Muscle layer of duodenum (tissue), 2 donors: ENCODE results near the gene CTDP1.

Experiments
- H3K27ac ChIP-seq: one replicate; pipeline ENCODE4 v1.7.0; 2013; ENCODE audit warnings: mild to moderate bottlenecking, low read length
- H3K27me3 ChIP-seq: one replicate; pipeline ENCODE4 v1.7.0; 2013; ENCODE audit warnings: low read depth, mild to moderate bottlenecking, control low read depth, low read length
- H3K36me3 ChIP-seq, 2 donors: one replicate each; pipeline ENCODE4 v1.7.0; 2013; ENCODE audit warnings: low read length in 2 of 2, control low read depth in 1 of 2, mild to moderate bottlenecking in 1 of 2; ENCODE audit not compliant: insufficient read depth in 2 of 2, control insufficient read depth in 1 of 2
- H3K4me1 ChIP-seq, 2 donors: one replicate each; pipeline ENCODE4 v1.7.0; 2013; ENCODE audit warnings: low read length in 2 of 2, mild to moderate bottlenecking in 2 of 2, control low read depth in 1 of 2, moderate library complexity in 1 of 2; ENCODE audit not compliant: insufficient read depth in 2 of 2, control insufficient read depth in 1 of 2
- H3K4me3 ChIP-seq, 2 donors: one replicate each; pipeline ENCODE4 v1.7.0; 2013; ENCODE audit warnings: low read length in 2 of 2, low read depth in 1 of 2, mild to moderate bottlenecking in 1 of 2
- H3K9me3 ChIP-seq, 2 donors: one replicate each; pipeline ENCODE4 v1.7.0; 2013; ENCODE audit warnings: low read length in 2 of 2, control low read depth in 1 of 2, mild to moderate bottlenecking in 1 of 2; ENCODE audit not compliant: control insufficient read depth in 1 of 2
- donor health status: healthy.

CTDP1 gene

DNA sequence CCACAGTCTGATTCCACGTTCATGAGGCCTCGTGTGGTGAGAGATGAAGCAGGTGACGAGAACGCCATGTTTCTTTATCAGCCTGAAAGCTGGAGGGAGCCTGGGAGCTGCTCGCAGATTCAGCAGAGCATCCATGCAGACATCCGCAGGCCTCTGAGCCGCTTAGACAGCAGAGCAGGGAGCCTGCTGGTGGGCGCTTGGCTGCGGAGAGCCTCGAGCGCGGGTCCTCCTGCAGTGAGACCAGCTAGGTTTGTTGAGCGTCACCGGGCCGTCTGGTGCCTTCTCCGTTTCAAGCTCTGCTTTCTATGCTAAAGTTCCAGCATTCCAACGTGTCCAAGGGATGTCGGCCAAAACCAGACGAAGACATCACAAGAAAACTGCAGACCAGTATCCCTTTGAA is 27.6 kb downstream of the CTDP1 start:
- Histone ChIP-seq H3K4me1 (no peaks in the 10 kb centered on the region), H3K27ac (no peak overlapping the region), H3K27me3 (no peaks in the 10 kb centered on the region), H3K36me3 (peaks cover 33 to 77% of the 10 kb centered on the region in 2 donors), H3K9me3 (no peaks in the 10 kb centered on the region), H3K4me3 (no peak overlapping the region)

DNA sequence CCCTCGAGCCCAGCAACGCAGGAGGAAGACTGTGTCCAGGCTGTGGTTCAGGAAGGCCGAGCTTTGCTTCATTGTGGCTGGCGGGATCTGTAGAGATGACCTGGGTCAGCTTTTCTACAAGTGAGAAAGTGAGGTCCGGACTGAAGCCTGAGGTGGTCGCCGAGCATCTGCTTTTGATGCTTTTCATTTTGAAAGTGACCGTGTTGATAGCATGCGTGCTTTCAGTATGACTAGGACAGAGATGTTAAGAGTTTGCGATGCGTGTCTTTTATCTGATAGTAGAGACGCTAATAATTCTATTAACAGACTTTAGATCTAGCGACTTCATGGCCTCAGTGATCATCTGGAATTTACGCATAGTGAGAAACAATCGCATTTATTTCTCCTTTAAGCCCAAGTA is 28.1 kb downstream of the CTDP1 start:
- Histone ChIP-seq H3K4me1 (no peaks in the 10 kb centered on the region), H3K4me3 (no peak overlapping the region), H3K27me3 (no peaks in the 10 kb centered on the region), H3K27ac (no peak overlapping the region), H3K9me3 (no peaks in the 10 kb centered on the region), H3K36me3 (peaks cover 33 to 82% of the 10 kb centered on the region in 2 donors)

DNA sequence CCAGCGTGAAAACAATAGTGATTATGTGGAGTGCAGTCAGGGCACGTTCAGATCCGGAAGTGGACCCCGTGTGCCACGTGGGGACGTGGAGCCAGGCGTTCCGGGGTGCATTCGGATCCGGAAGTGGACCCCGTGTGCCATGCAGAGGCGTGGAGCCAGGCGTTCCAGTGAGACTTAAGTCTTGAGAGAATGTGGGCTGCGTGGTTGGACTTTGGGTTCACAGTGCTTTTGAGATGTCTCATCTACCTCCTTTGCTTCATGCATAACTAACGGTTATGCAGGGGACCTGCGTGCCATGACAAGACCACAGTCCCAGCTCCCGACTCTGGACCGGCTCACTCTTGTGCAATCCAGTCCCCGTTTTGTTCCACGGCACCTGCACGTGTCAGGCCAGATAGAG is 28.8 kb downstream of the CTDP1 start:
- Histone ChIP-seq H3K4me3 (no peak overlapping the region), H3K9me3 (no peaks in the 10 kb centered on the region), H3K4me1 (no peaks in the 10 kb centered on the region), H3K27me3 (no peaks in the 10 kb centered on the region), H3K36me3 (peaks cover 30 to 86% of the 10 kb centered on the region in 2 donors), H3K27ac (no peak overlapping the region)

DNA sequence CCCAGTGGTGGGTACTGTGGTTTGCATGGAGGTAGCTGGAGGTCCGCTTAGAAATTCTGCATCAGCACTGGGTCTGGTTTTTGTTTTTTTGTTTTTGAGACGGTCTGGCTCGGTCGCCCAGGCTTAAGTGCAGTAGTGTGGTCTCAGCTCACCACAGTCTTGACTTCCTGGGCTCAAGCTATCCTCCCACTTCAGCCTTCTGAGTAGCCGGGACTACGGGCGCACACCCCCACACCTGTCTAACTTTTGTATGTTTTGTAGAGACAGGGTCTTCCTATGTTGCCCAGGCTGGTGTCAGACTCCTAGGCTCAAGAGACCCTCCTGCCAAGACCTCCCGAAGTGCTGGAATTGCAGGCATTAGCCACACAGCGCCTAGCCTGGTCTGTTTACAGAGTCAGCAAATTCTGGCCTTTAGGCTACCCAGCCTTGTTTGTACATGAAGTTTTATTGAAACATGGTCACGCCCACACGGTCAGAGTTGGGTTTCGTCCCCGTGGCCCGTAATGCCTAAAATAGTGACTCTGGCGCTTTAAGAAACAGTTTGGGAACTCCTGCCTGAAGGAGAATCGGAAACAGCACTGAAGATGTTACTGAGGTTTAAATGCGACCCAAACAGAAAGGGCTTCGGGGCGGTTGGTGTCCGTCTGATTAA is 32.7 kb downstream of the CTDP1 start:
- Histone ChIP-seq H3K27me3 (no peaks in the 10 kb centered on the region), H3K27ac (no peak overlapping the region), H3K36me3 (peaks cover 20 to 90% of the 10 kb centered on the region in 2 donors), H3K4me3 (no peak overlapping the region), H3K4me1 (no peaks in the 10 kb centered on the region), H3K9me3 (no peaks in the 10 kb centered on the region)

DNA sequence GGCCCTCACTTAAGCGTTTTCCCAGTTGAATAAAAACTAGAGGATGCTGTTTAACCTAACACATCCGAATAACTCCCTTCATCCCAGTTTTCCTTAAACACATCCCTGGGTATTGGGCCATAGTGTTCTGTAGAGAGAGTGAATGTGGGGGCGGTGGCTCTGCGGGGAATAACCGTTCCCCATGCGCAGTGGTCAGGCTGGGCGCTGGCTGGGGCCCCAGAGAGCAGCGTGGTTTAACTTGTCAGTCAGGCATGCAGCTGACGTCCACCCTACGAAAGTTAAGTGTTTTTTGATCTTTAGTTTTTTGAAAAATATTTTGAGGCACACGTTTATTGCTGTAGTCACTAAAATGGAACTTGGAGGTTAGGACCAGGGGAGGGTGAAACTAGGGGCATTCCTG is 33.7 kb downstream of the CTDP1 start:
- Histone ChIP-seq H3K9me3 (no peaks in the 10 kb centered on the region), H3K4me3 (no peak overlapping the region), H3K27ac (no peak overlapping the region), H3K27me3 (no peaks in the 10 kb centered on the region), H3K36me3 (peaks cover 10 to 91% of the 10 kb centered on the region in 2 donors), H3K4me1 (no peaks in the 10 kb centered on the region)

DNA sequence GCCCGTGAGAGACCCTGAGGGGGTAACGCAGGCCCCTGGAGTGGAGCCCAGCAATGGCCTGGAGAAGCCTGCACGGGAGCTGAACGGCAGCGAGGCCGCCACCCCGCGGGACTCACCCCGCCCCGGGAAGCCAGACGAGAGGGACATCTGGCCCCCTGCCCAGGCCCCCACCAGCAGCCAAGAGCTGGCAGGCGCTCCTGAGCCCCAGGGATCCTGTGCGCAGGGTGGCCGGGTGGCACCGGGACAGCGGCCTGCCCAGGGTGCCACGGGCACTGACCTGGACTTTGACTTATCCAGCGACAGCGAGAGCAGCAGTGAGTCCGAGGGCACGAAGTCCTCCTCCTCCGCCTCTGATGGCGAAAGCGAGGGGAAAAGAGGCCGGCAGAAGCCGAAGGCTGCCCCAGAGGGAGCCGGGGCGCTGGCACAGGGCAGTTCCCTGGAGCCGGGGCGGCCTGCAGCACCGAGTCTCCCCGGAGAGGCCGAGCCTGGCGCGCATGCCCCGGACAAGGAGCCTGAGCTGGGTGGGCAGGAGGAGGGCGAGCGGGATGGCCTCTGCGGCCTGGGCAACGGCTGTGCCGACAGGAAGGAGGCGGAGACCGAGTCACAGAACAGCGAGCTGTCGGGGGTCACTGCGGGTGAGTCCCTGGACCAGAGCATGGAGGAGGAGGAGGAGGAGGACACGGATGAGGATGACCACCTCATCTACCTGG is 35.1 kb downstream of the CTDP1 start:
- no peaks in the 10 kb centered on the region for H3K4me1 ChIP-seq
- peaks cover 12 to 95% of the 10 kb centered on the region in 2 donors for H3K36me3 ChIP-seq
- H3K4me3 ChIP-seq: no peak overlapping the region
- no peak overlapping the region for H3K27ac ChIP-seq
- H3K27me3 ChIP-seq: no peaks in the 10 kb centered on the region
- no peaks in the 10 kb centered on the region for H3K9me3 ChIP-seq

DNA sequence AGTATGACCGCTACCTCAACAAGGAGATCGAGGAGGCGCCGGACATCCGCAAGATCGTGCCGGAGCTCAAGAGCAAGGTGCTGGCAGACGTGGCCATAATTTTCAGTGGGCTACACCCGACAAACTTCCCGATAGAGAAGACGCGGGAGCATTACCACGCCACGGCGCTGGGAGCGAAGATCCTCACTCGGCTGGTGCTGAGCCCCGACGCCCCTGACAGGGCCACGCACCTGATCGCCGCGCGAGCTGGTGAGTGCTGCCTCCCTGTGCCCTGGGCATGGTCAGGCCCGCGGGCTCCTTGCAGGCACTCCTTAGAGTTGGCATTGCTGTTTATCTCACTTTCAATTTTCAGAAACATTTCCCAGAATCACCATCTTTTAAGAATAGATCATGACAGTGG is 35.7 kb downstream of the CTDP1 start:
- H3K36me3 ChIP-seq: peaks cover 6 to 95% of the 10 kb centered on the region in 2 donors

DNA sequence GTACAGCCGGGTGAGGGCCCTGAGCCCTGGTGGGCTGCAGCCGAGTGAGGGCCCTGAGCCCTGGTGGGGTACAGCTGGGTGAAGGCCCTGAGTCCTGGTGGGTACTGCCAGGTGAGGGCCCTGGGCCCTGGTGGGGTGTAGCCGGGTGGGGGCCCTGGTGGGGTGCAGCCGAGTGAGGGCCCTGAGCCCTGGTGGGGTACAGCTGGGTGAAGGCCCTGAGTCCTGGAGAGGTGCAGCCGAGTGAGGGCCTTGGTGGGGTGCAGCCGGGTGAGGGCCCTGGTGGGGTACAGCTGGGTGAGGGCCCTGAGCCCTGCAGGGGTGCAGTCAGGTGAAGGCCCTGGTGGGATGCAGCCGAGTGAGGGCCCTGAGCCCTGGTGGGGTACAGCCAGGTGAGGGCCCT is 37.5 kb downstream of the CTDP1 start:
- no peaks in the 10 kb centered on the region for H3K9me3 ChIP-seq
- no peak overlapping the region for H3K27ac ChIP-seq
- H3K27me3 ChIP-seq: no peaks in the 10 kb centered on the region
- H3K36me3 ChIP-seq: peaks cover 9 to 92% of the 10 kb centered on the region in 2 donors
- H3K4me1 ChIP-seq: no peaks in the 10 kb centered on the region
- no peak overlapping the region for H3K4me3 ChIP-seq

More for the DNA sequence above, 35.7 kb downstream of the CTDP1 start:
- H3K27ac ChIP-seq: no peak overlapping the region
- no peak overlapping the region for H3K4me3 ChIP-seq
- H3K27me3 ChIP-seq: no peaks in the 10 kb centered on the region
- H3K4me1 ChIP-seq: no peaks in the 10 kb centered on the region
- H3K9me3 ChIP-seq: no peaks in the 10 kb centered on the region

DNA sequence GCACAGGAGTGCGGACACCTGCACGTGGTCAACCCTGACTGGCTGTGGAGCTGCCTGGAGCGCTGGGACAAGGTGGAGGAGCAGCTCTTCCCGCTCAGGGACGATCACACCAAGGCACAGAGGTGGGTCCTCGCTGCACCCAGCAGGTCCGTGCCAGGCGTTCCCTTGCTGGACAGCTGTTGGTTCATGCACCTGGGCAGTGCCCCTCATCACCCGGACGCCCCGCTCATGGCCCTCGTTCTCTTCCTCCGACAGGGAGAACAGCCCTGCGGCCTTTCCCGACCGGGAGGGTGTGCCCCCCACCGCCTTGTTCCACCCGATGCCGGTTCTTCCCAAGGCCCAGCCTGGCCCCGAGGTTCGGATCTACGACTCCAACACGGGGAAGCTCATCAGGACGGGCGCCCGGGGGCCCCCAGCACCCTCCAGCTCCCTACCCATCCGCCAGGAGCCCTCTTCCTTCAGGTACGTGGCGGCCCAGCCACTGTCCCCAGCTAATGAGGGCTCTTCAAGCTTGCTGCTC is 38.0 kb downstream of the CTDP1 start:
- H3K4me1 ChIP-seq: no peaks in the 10 kb centered on the region
- H3K4me3 ChIP-seq: no peak overlapping the region
- no peaks in the 10 kb centered on the region for H3K27me3 ChIP-seq
- H3K27ac ChIP-seq: no peak overlapping the region
- H3K9me3 ChIP-seq: no peaks in the 10 kb centered on the region
- H3K36me3 ChIP-seq: peaks cover 9 to 88% of the 10 kb centered on the region in 2 donors

DNA sequence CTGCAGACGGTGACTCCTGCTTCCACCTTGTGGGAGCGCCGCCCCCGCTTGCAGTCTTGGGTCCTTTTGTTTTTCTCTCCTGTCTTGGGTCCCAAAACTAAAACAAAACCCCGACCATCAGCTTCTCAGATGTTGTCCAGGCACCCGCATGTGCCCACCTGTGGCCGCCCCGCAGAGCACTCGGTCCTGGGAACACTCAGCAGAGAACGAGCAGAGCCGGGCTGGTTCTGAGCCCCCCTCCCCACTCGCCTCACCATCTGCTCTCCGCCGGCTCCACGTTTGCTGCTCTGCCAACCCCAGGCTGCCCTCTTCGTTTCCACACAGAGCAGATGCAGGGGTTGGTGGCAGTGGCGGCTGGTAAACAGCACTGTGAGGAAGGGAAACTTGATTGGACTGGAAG is 38.5 kb downstream of the CTDP1 start:
- Histone ChIP-seq H3K4me1 (no peaks in the 10 kb centered on the region), H3K9me3 (no peaks in the 10 kb centered on the region), H3K4me3 (no peak overlapping the region), H3K27me3 (no peaks in the 10 kb centered on the region), H3K27ac (no peak overlapping the region), H3K36me3 (peaks cover 9 to 89% of the 10 kb centered on the region in 2 donors)

DNA sequence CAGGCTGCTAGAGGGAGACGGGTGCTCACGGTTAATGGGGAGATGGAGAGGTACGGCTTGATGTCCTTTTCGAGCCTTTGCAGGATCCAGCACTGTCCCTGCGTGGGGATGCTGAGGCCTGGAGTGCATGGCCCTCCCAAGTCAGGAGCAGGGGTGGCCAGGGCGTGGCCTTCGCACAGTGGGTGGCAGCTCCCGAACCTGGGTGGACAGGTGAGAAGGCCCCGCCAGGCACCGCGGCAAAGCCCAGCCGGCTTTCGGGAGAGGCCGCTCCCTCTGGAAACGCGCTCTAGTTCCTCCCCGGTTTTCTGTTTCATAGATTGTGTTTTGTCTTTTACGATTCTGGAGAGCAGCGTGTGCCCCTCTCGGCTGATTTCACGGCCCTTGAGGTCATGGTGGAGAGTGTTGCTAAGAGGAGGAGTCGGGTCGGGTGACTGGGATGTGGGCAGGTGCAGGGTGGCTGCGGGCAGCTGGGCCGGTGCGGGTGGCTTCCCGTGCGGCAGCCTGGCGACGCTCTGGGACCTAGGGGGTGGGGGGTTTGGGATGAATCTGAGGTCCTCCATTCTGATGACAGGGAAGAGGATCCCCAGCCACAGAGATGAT is 39.4 kb downstream of the CTDP1 start:
- Histone ChIP-seq H3K4me3 (no peak overlapping the region), H3K27me3 (no peaks in the 10 kb centered on the region), H3K9me3 (no peaks in the 10 kb centered on the region), H3K27ac (no peak overlapping the region), H3K4me1 (no peaks in the 10 kb centered on the region), H3K36me3 (peaks cover 9 to 89% of the 10 kb centered on the region in 2 donors)
